ENCODE results near the gene OR8K3.

GRCh38 chr11:56331861-56332491, 17.0 kb downstream of the OR8K3 start:
- TF ChIP-seq CTCF (IDR thresholded peaks at IDR 0.05) (no peak), POLR2AphosphoS5 (IDR thresholded peaks at IDR 0.05) (no peak), POLR2A (IDR thresholded peaks at IDR 0.05) (no peak)

Data from breast epithelium (tissue), 3 donors.